Endodermal cell (in vitro differentiated cells): ENCODE results near the gene MAPK14. TPM values are rescaled to one million over a fixed set of nuclear protein-coding genes. Genes with fewer than 3 reads are reported as not detected.

ENCODE experiments used
- DNase-seq: peaks from one replicate; pipeline ENCODE4 v3.0.0-alpha.2; 2017
- H3K27ac ChIP-seq: 2 replicates; pipeline ENCODE4 v1.5.1; 2013; ENCODE audit warnings: mild to moderate bottlenecking, low read depth, low read length, moderate library complexity
- H3K27me3 ChIP-seq: 2 replicates; pipeline ENCODE4 v1.6.1; 2013; ENCODE audit warnings: mild to moderate bottlenecking, low read length, moderate library complexity; ENCODE audit not compliant: insufficient read depth, control insufficient read depth, poor library complexity, severe bottlenecking
- H3K36me3 ChIP-seq: 2 replicates; pipeline ENCODE4 v1.7.0; 2013; ENCODE audit warnings: mild to moderate bottlenecking, low read length, moderate library complexity; ENCODE audit not compliant: control insufficient read depth, insufficient read depth
- H3K4me1 ChIP-seq: one replicate; pipeline ENCODE4 v1.7.0; 2013; ENCODE audit warnings: low read length; ENCODE audit not compliant: control insufficient read depth, insufficient read depth
- H3K4me3 ChIP-seq: 2 replicates; pipeline ENCODE4 v1.5.1; 2013; ENCODE audit warnings: mild to moderate bottlenecking, low read length, moderate library complexity
- H3K9ac ChIP-seq: 2 replicates; pipeline ENCODE4 v1.6.1; 2013; ENCODE audit warnings: mild to moderate bottlenecking, low read length, moderate library complexity; ENCODE audit not compliant: poor library complexity, severe bottlenecking; ENCODE audit errors: extremely low read depth
- H3K9me3 ChIP-seq: 2 replicates; pipeline ENCODE4 v1.6.1; 2013; ENCODE audit warnings: mild to moderate bottlenecking, low read length, moderate library complexity; ENCODE audit not compliant: control insufficient read depth
- H3K27ac Mint-ChIP-seq: 2 replicates; pipeline ENCODE4 v1.8.0; 2020; ENCODE audit warnings: mixed read lengths
- H3K27me3 Mint-ChIP-seq: 2 replicates; pipeline ENCODE4 v1.8.0; 2021; ENCODE audit warnings: mild to moderate bottlenecking, mixed read lengths; ENCODE audit not compliant: insufficient read depth
- H3K36me3 Mint-ChIP-seq: 2 replicates; pipeline ENCODE4 v1.8.0; 2020; ENCODE audit warnings: low read depth, mixed read lengths
- H3K4me1 Mint-ChIP-seq: 2 replicates; pipeline ENCODE4 v1.8.0; 2020; ENCODE audit warnings: mixed read lengths
- H3K4me3 Mint-ChIP-seq: 2 replicates; pipeline ENCODE4 v1.8.0; 2020; ENCODE audit warnings: mild to moderate bottlenecking, moderate library complexity, mixed read lengths
- H3K9me3 Mint-ChIP-seq: 2 replicates; pipeline ENCODE4 v1.8.0; 2020; ENCODE audit warnings: mild to moderate bottlenecking, mixed read lengths
- WGBS, 2 experiments: methylation state at CpG; one replicate each; pipeline versions ENCODE4 v1.1.5 to v1.1.7; 2013; ENCODE audit warnings: missing lambda C conversion rate in 2 of 2, mixed read lengths in 1 of 2; ENCODE audit not compliant: insufficient coverage in 1 of 2, insufficient read length in 1 of 2; 5-methylcytosine and 5-hydroxymethylcytosine counted together
- total RNA-seq, 2 donors: library from RNA; stranded (reverse); fragmentation: NEBNext Ultra II Directional in 1 of 2; extraction: Animal tissue kit (Norgen Biotek cat#: 25700) in 1 of 2; gene quantifications; 2 replicates in 1 of 2; 3 replicates in 1 of 2; pipeline ENCODE4 v1.2.1, GENCODE V29; 2021
- TF ChIP-seq, protein P1 (sequence below): fragments of 200-600 bp; sonication (generic); conservative IDR thresholded peaks from 2 replicates; pipeline ENCODE4 v1.5.0; 2021; ENCODE audit warnings: antibody characterized with exemption, mild to moderate bottlenecking

The MAPK14 gene
- total RNA-seq, 2 donors from 2014 or later = 36.4 to 40.6 TPM

GRCh38 chr6:36094238-36094637, 66.6 kb downstream of the MAPK14 start:
- no peak for DNase-seq
- H3K27ac ChIP-seq = no peak overlapping the region
- peaks cover 25% of the 10 kb centered on the region for H3K36me3 ChIP-seq
- H3K4me1 Mint-ChIP-seq = peaks cover 38% of the 10 kb centered on the region
- no peak overlapping the region for H3K9ac ChIP-seq
- H3K27me3 ChIP-seq = no peaks in the 10 kb centered on the region
- H3K36me3 Mint-ChIP-seq = peaks cover 3% of the 10 kb centered on the region
- peaks cover under 1% of the 10 kb centered on the region for H3K9me3 Mint-ChIP-seq
- H3K9me3 ChIP-seq = no peaks in the 10 kb centered on the region
- H3K27ac Mint-ChIP-seq = peak overlapping the region; percentile 35
- no peaks in the 10 kb centered on the region for H3K27me3 Mint-ChIP-seq
- no peak overlapping the region for H3K4me3 Mint-ChIP-seq
- 98% methylated on average over 2 of the region's 2 CpGs; no CpG with 5 or more reads in 1 of the 2 experiments for WGBS, 2 experiments
- TF ChIP-seq, protein P1, sequence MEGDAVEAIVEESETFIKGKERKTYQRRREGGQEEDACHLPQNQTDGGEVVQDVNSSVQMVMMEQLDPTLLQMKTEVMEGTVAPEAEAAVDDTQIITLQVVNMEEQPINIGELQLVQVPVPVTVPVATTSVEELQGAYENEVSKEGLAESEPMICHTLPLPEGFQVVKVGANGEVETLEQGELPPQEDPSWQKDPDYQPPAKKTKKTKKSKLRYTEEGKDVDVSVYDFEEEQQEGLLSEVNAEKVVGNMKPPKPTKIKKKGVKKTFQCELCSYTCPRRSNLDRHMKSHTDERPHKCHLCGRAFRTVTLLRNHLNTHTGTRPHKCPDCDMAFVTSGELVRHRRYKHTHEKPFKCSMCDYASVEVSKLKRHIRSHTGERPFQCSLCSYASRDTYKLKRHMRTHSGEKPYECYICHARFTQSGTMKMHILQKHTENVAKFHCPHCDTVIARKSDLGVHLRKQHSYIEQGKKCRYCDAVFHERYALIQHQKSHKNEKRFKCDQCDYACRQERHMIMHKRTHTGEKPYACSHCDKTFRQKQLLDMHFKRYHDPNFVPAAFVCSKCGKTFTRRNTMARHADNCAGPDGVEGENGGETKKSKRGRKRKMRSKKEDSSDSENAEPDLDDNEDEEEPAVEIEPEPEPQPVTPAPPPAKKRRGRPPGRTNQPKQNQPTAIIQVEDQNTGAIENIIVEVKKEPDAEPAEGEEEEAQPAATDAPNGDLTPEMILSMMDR = no peak
- no peak overlapping the region for H3K4me3 ChIP-seq
- H3K4me1 ChIP-seq = peaks cover 6% of the 10 kb centered on the region

- no peaks in the 10 kb centered on the region for H3K9me3 ChIP-seq
- no peak overlapping the region for H3K27ac ChIP-seq
- H3K36me3 ChIP-seq = peaks cover 25% of the 10 kb centered on the region
- H3K27ac Mint-ChIP-seq = peak overlapping the region; percentile 91
- 11 to 14% methylated on average over 8 to 9 of the region's 9 CpGs for WGBS, 2 experiments
- peak; percentile 91 for DNase-seq
- H3K4me1 ChIP-seq = peaks cover 9% of the 10 kb centered on the region
- H3K36me3 Mint-ChIP-seq = peaks cover 3% of the 10 kb centered on the region
- TF ChIP-seq, protein P1 = peak; percentile 98
- peaks cover 45% of the 10 kb centered on the region for H3K4me1 Mint-ChIP-seq
- H3K9me3 Mint-ChIP-seq = no peaks in the 10 kb centered on the region
- H3K27me3 ChIP-seq = no peaks in the 10 kb centered on the region
- H3K9ac ChIP-seq = no peak overlapping the region
- H3K27me3 Mint-ChIP-seq = no peaks in the 10 kb centered on the region
- H3K4me3 Mint-ChIP-seq = peak overlapping the region; percentile 34
- peak overlapping the region; percentile 60 for H3K4me3 ChIP-seq
Observed at GRCh38 chr6:36094753-36095496, 67.3 kb downstream of the MAPK14 start.

GRCh38 chr6:36095497-36096391, 68.1 kb downstream of the MAPK14 start:
- Histone ChIP-seq H3K27me3 (no peaks in the 10 kb centered on the region), H3K27ac (no peak overlapping the region), H3K9ac (no peak overlapping the region), H3K4me1 (peaks cover 9% of the 10 kb centered on the region), H3K9me3 (no peaks in the 10 kb centered on the region), H3K4me3 (peak overlapping the region; percentile 60), H3K36me3 (peaks cover 26% of the 10 kb centered on the region)
- DNase-seq = no peak
- peaks cover 3% of the 10 kb centered on the region for H3K36me3 Mint-ChIP-seq
- TF ChIP-seq, protein P1 = peak; percentile 21
- peak overlapping the region; percentile 34 for H3K4me3 Mint-ChIP-seq
- H3K9me3 Mint-ChIP-seq = no peaks in the 10 kb centered on the region
- no peaks in the 10 kb centered on the region for H3K27me3 Mint-ChIP-seq
- H3K27ac Mint-ChIP-seq = peak overlapping the region; percentile 91
- WGBS, 2 experiments = 91 to 92% methylated on average over 2 to 8 of the region's 8 CpGs
- H3K4me1 Mint-ChIP-seq = peaks cover 49% of the 10 kb centered on the region
